Measurements from ENCODE around the gene SPEM1. TPM values are rescaled to one million over a fixed set of nuclear protein-coding genes. Genes with fewer than 3 reads are reported as not detected.

Gene SPEM1
- total RNA-seq, 1 donor from 2014 or later = not detected

DNA sequence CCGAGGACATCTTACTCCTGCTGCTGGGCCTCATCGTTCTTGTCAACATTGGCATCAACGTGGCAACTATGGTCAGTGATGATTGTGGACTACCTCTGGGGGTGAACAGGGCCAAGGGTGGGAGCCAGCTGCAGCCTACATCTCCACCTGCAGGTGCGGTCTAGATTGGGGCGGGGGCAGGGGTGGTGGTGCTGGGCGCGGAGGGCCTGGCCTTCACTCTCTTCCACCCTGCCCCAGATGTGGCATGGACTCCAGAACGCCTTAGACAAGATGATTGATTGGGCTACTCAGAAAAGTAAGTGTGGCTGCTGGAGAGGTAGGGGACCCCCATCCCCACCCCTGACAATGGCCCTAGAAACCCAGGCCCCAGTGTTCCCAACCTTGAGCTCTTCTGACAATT, 5.6 kb downstream of the SPEM1 start:
- intact Hi-C loops (cut with DNase I) = no loop called here
- no peak overlapping the region for H3K4me3 ChIP-seq
- TF ChIP-seq, protein P1, sequence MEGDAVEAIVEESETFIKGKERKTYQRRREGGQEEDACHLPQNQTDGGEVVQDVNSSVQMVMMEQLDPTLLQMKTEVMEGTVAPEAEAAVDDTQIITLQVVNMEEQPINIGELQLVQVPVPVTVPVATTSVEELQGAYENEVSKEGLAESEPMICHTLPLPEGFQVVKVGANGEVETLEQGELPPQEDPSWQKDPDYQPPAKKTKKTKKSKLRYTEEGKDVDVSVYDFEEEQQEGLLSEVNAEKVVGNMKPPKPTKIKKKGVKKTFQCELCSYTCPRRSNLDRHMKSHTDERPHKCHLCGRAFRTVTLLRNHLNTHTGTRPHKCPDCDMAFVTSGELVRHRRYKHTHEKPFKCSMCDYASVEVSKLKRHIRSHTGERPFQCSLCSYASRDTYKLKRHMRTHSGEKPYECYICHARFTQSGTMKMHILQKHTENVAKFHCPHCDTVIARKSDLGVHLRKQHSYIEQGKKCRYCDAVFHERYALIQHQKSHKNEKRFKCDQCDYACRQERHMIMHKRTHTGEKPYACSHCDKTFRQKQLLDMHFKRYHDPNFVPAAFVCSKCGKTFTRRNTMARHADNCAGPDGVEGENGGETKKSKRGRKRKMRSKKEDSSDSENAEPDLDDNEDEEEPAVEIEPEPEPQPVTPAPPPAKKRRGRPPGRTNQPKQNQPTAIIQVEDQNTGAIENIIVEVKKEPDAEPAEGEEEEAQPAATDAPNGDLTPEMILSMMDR (IDR thresholded peaks at IDR 0.05) = no peak

DNA sequence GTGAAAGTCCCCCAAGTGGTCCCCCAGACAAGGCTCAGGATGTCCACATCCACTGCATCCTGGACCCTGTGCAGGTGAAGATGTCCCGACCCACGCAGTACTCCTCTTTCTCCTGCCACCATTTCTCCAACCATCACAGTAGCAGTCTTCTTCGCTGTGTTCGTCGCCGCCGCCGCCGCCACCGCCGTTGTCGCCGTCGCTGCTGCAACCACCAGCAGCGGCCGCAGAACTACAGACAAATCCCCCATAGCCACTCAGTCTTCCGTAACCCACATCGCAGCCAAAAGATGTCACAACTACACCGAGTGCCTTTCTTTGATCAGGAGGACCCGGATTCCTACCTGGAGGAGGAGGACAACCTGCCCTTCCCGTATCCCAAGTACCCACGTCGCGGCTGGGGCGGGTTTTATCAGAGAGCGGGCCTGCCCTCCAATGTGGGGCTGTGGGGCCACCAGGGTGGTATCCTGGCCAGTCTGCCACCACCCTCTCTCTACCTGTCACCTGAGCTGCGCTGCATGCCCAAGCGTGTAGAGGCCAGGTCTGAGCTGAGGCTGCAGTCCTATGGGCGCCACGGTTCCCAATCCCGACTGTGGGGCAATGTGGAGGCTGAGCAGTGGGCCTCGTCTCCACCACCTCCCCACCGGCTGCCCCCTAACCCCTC, 6.2 kb downstream of the SPEM1 start:
- no peak for ATAC-seq
- no peak for DNase-seq

More for the DNA sequence above, 5.6 kb downstream of the SPEM1 start:
- Histone ChIP-seq H3K36me3 (no peaks in the 10 kb centered on the region), H3K9me3 (no peaks in the 10 kb centered on the region), H3K27me3 (ENCODE audit: low read depth) (no peaks in the 10 kb centered on the region), H3K4me1 (no peaks in the 10 kb centered on the region), H3K27ac (no peak overlapping the region)
- ATAC-seq (no peak), DNase-seq (no peak)

DNA sequence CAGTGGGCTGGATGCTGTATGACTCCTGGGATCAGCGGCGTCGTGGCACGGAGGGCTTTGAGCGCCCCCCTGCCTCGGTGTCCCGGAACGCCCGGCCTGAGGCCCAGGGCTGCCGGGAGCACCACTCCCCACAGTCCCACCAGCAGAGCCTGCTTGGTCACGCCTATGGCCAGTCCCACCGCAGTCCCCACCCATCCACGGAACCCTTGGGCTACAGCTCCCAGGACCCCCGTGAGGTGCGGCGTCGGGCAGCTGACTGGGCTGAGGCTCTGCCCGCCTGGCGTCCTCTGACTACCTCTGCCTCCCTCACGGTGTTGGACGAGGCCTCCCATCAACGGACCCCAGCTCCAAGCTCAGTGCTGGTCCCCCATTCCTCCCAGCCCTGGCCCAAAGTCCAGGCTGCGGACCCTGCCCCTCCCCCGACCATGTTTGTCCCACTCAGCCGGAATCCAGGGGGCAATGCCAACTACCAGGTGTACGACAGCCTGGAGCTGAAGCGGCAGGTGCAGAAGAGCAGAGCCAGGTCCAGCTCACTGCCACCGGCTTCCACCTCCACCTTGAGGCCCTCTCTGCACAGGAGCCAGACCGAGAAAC, 6.9 kb downstream of the SPEM1 start:
- DNase-seq (no peak), ATAC-seq (peak in 1 of 2 donors; percentile 10)
- no peaks in the 10 kb centered on the region for H3K4me1 ChIP-seq
- H3K36me3 ChIP-seq = no peaks in the 10 kb centered on the region
- TF ChIP-seq, protein P1 (IDR thresholded peaks at IDR 0.05) = no peak
- no peaks in the 10 kb centered on the region for H3K9me3 ChIP-seq
- no peaks in the 10 kb centered on the region for H3K27me3 ChIP-seq (ENCODE audit: low read depth)
- intact Hi-C loops (cut with DNase I) = no loop called here
- no peak overlapping the region for H3K27ac ChIP-seq
- no peak overlapping the region for H3K4me3 ChIP-seq

More for the DNA sequence above, 6.2 kb downstream of the SPEM1 start:
- TF ChIP-seq, protein P1 (IDR thresholded peaks at IDR 0.05) = no peak
- no peaks in the 10 kb centered on the region for H3K27me3 ChIP-seq (ENCODE audit: low read depth)
- H3K36me3 ChIP-seq = no peaks in the 10 kb centered on the region
- no peaks in the 10 kb centered on the region for H3K9me3 ChIP-seq
- no peak overlapping the region for H3K4me3 ChIP-seq
- no peak overlapping the region for H3K27ac ChIP-seq
- intact Hi-C loops (cut with DNase I) = no loop called here
- no peaks in the 10 kb centered on the region for H3K4me1 ChIP-seq

DNA sequence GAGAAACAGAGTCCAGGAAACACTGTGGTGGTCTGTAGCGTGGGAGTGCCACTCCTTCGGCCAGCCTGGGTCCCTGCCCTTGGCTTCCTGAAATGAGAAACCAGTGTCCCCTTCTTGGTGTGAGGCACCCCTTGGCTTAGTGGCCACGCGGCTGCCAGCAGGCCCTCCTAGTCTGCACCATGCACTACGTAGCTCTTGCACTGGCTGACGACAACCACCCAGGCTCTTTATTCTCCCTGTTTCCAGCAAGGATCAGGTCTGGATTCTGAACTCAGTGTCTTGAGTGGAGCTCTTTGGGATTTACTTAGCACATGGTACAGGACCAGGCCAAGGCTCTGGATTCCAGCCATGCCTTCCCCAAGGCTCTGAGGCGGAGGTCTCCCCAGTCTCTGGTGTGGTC, 7.4 kb downstream of the SPEM1 start:
- H3K4me1 ChIP-seq = no peaks in the 10 kb centered on the region
- H3K36me3 ChIP-seq = no peaks in the 10 kb centered on the region
- H3K4me3 ChIP-seq = no peak overlapping the region
- no peak for ATAC-seq
- H3K27ac ChIP-seq = no peak overlapping the region
- intact Hi-C loops (cut with DNase I) = no loop called here
- no peak for DNase-seq
- H3K27me3 ChIP-seq (ENCODE audit: low read depth) = no peaks in the 10 kb centered on the region
- TF ChIP-seq, protein P1 (IDR thresholded peaks at IDR 0.05) = no peak
- H3K9me3 ChIP-seq = no peaks in the 10 kb centered on the region

DNA sequence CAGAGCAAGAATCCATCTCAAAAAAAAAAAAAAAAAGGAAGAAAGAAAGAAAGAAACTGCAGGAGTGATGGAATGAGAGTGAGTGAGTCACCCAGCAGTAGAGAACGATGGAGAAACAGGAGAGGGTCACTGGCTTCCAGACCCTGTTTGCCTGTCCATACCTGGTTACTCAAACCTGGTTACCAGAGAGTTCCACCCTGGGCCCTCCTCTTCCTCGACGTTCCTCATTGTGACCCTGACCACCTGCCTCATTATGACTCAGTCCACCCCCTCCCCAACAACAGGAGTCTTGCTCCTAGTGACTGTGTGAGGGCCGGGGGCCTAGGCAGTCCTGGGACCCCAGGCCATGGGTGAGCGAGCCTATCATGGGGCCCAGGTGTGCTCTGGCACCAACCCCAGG, 8.4 kb downstream of the SPEM1 start, which contains the start of gene SPEM3:
Gene SPEM3 (plus strand): TSS at position 301 of the 400 bp plus-strand sequence. CDS start 46 bp downstream, at position 347.
- Histone ChIP-seq H3K27ac (no peak within 1 kb of the TSS), H3K27me3 (ENCODE audit: low read depth) (no peaks in the 10 kb centered on the region), H3K9me3 (no peaks in the 10 kb centered on the region), H3K36me3 (no peaks in the 10 kb centered on the region), H3K4me1 (no peaks in the 10 kb centered on the region), H3K4me3 (no peak within 1 kb of the TSS)
- intact Hi-C loops (cut with DNase I) = no loop called here
- TF ChIP-seq, protein P1 (IDR thresholded peaks at IDR 0.05) = no peak
- DNase-seq (no peak), ATAC-seq (no peak)
